Right lobe of liver (tissue), 4 donors: ENCODE data around the gene TCF12.

Experiments
- POLR2A ChIP-seq: fragments of 450-650 bp; IDR thresholded peaks from one replicate; pipeline ENCODE4 v1.6.1; 2017; ENCODE audit warnings: antibody characterized with exemption, mild to moderate bottlenecking
- TF ChIP-seq, protein P1 (sequence below), 4 donors: fragments of 200-600 bp in 3 of 4; fragments of 450-650 bp in 1 of 4; IDR thresholded peaks; one replicate each; pipeline versions ENCODE4 v1.5.1 to v1.8.0; 2016 to 2022; ENCODE audit warnings: antibody characterized with exemption in 4 of 4, mild to moderate bottlenecking in 2 of 4
- donor health status: DM: no; HTN: no; CAD: no.
- donor health status: DM: no; HTN: no; CAD: no.
- donor health status: DM: no; HTN: yes; CAD: no.

DNA sequence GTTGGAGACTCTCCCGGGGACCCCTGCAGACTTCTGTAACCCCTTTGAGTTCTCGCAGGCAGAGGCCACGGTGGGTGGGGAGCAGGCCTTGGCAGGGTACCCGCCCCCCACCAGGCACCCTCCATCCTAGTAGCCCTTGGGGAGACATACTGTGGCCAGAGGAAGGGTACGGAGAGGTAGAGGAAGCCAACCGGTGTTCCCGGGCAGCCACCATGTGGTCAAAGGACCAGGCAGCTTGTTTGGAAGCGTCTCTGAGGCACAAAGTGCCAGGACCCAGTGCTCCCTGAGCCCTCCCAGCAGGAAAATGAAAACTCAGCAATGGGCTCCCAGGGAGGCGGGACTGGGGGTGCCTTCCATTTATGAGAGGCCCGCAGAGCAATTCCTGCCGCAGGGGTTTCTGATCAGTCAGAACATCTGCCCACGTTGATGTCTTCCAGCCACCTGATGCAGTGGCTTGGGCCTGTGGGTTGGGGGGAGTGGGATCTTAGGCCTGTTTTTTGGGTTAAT is 404.9 kb downstream of the TCF12 start:
- TF ChIP-seq, protein P1, sequence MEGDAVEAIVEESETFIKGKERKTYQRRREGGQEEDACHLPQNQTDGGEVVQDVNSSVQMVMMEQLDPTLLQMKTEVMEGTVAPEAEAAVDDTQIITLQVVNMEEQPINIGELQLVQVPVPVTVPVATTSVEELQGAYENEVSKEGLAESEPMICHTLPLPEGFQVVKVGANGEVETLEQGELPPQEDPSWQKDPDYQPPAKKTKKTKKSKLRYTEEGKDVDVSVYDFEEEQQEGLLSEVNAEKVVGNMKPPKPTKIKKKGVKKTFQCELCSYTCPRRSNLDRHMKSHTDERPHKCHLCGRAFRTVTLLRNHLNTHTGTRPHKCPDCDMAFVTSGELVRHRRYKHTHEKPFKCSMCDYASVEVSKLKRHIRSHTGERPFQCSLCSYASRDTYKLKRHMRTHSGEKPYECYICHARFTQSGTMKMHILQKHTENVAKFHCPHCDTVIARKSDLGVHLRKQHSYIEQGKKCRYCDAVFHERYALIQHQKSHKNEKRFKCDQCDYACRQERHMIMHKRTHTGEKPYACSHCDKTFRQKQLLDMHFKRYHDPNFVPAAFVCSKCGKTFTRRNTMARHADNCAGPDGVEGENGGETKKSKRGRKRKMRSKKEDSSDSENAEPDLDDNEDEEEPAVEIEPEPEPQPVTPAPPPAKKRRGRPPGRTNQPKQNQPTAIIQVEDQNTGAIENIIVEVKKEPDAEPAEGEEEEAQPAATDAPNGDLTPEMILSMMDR (IDR thresholded peaks at IDR 0.05): no peak
- TF ChIP-seq POLR2A: no peak
